ENCODE results near the gene UMODL1.
A peak's percentile ranks its signal among the peaks of the same experiment; 100 is the strongest.

Gene UMODL1

DNA sequence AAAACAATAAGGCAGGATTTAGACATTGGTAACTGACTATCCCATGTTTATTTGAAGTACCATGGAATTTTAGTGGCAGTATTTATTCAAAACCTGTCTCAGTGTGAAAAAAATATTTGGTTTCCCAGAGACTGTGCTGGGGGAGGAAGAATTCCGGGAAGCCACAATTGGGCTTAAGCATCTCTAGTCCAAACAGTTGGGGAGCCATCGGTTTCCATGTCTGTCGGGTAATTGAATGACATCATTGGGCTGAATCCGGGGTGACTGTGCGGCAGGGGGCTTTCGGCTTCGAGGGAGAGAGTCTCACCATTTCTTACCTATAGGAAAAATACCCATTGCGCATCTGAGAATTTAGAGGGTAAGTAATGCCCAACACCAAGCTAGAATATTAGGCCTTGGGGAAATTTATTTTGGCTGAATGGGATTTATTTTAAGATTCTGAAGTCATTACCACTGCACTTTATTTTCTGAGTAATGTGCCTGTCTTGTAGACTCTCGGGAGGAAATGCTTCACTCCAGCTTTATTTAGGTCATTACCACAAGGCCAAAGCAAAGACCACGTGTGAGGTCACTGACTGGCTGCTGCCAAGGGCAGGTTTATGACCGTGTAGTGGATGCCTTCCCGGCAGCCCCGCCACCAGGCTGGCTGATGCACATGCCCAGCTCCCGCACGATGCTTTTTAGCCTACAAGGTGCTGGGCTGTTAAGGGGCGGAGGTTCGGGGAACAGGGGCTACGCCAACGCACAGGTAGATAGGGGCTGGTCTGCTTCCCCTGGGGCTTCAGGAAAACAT, 23.1 kb upstream of the UMODL1 start:
- peaks cover 3% of the 10 kb centered on the region for H3K4me1 Mint-ChIP-seq
- H3K27ac Mint-ChIP-seq = no peak overlapping the region
- no peaks in the 10 kb centered on the region for H3K9me3 Mint-ChIP-seq
- no peak overlapping the region for H3K4me3 Mint-ChIP-seq
- no peaks in the 10 kb centered on the region for H3K27me3 Mint-ChIP-seq
- no peaks in the 10 kb centered on the region for H3K36me3 Mint-ChIP-seq

- peaks cover 3% of the 10 kb centered on the region for H3K4me1 Mint-ChIP-seq
- H3K27ac Mint-ChIP-seq = no peak overlapping the region
- H3K9me3 Mint-ChIP-seq = no peaks in the 10 kb centered on the region
- H3K4me3 Mint-ChIP-seq = no peak overlapping the region
- no peaks in the 10 kb centered on the region for H3K27me3 Mint-ChIP-seq
- H3K36me3 Mint-ChIP-seq = no peaks in the 10 kb centered on the region
Measured at GRCh38 chr21:42048870-42049577, 22.1 kb upstream of the UMODL1 start.

- Mint-ChIP-seq H3K27ac (no peak overlapping the region), H3K27me3 (no peaks in the 10 kb centered on the region), H3K4me1 (peaks cover 3% of the 10 kb centered on the region), H3K9me3 (no peaks in the 10 kb centered on the region), H3K4me3 (no peak overlapping the region), H3K36me3 (no peaks in the 10 kb centered on the region)
Measured at GRCh38 chr21:42049578-42050430, 21.3 kb upstream of the UMODL1 start.

DNA sequence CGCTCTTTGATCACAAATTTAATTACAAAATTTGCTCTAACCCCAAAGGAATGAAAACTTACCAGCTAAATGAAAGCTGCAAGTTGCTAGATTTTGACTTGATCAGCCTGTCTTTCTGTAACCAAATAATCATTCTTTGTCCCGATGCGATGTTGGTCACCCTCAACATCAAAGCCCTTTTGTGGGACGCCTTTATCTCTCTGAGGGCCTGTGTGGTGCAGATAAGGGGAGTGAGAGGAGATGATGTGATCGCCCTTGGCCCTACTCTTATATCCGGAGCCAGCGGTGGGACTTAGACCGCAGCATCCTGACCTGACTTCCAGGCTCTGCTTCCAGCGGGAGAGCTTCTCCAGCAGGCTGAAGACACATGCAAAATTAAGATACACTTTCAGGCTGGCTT, 19.3 kb upstream of the UMODL1 start:
- no peaks in the 10 kb centered on the region for H3K27me3 Mint-ChIP-seq
- no peaks in the 10 kb centered on the region for H3K36me3 Mint-ChIP-seq
- no peak overlapping the region for H3K27ac Mint-ChIP-seq
- no peak overlapping the region for H3K4me3 Mint-ChIP-seq
- H3K4me1 Mint-ChIP-seq = peaks cover 6% of the 10 kb centered on the region
- no peaks in the 10 kb centered on the region for H3K9me3 Mint-ChIP-seq

- Mint-ChIP-seq H3K27ac (no peak overlapping the region), H3K27me3 (no peaks in the 10 kb centered on the region), H3K4me3 (no peak overlapping the region), H3K36me3 (no peaks in the 10 kb centered on the region), H3K4me1 (peaks cover 11% of the 10 kb centered on the region), H3K9me3 (no peaks in the 10 kb centered on the region)
Measured at GRCh38 chr21:42055425-42055824, 15.7 kb upstream of the UMODL1 start.

DNA sequence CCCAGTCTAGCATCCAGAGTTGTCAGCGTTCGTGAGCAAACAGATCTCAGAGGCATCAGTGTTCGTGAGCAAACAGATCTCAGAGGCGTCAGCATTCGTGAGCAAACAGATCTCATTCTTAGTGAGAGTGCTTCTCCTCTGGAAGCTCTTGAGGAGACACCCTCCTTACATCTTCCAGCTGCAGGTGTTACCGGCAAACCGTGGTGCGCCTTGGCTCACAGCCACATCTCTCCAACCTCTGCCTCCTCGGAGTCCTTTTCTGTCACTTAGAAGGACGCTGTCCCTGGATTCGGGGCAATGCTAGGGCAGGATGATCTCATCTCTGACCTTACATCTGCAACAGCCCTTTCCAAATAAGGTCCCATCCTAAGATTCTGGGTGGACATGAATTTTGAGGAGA, 14.6 kb upstream of the UMODL1 start:
- Mint-ChIP-seq H3K36me3 (no peaks in the 10 kb centered on the region), H3K4me1 (peaks cover 21% of the 10 kb centered on the region), H3K27me3 (no peaks in the 10 kb centered on the region), H3K4me3 (no peak overlapping the region), H3K9me3 (no peaks in the 10 kb centered on the region), H3K27ac (no peak overlapping the region)

DNA sequence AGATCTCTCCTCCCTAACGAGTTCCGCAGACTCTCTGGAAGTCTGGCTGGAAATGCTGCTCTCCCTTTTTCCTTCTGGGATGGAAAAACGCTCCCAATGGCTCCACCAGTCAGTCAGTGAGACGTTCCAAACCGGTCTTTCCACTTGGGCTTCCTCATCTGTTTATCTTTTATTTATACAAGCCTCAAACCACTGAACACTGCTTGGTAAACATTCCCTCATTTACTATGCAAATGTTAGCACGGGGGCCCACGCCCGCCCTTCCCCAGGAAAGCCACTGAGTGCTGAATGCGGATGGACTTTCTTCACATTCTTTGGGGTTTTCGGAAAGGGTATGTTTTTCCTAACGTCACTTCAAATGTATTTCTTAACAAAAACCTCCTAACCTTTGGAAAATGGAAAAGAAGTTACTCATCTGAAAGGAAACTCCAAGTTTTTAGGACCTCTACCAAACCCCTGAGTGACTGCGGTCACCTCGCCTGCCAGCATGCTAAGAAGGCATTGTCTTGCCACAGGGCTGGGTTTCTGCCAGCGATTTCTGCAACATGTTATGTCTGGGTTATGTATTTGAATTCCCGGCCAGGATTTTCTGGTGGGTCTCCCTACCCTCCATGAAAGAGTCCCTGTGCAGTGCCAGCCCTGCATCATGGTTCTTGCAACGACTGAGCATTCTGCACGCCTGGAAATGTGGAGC, 14.0 kb upstream of the UMODL1 start:
- H3K27ac Mint-ChIP-seq = no peak overlapping the region
- no peak overlapping the region for H3K4me3 Mint-ChIP-seq

GRCh38 chr21:42057851-42058437, 13.2 kb upstream of the UMODL1 start:
- no peak overlapping the region for H3K4me3 Mint-ChIP-seq
- H3K27ac Mint-ChIP-seq = no peak overlapping the region
- no peaks in the 10 kb centered on the region for H3K9me3 Mint-ChIP-seq
- H3K4me1 Mint-ChIP-seq = peaks cover 33% of the 10 kb centered on the region
- no peaks in the 10 kb centered on the region for H3K27me3 Mint-ChIP-seq
- no peaks in the 10 kb centered on the region for H3K36me3 Mint-ChIP-seq

More for the DNA sequence above, 14.0 kb upstream of the UMODL1 start:
- H3K36me3 Mint-ChIP-seq = no peaks in the 10 kb centered on the region
- H3K9me3 Mint-ChIP-seq = no peaks in the 10 kb centered on the region
- H3K4me1 Mint-ChIP-seq = peaks cover 25% of the 10 kb centered on the region
- H3K27me3 Mint-ChIP-seq = no peaks in the 10 kb centered on the region

- peaks cover 40% of the 10 kb centered on the region for H3K4me1 Mint-ChIP-seq
- H3K36me3 Mint-ChIP-seq = no peaks in the 10 kb centered on the region
- H3K27me3 Mint-ChIP-seq = no peaks in the 10 kb centered on the region
- no peaks in the 10 kb centered on the region for H3K9me3 Mint-ChIP-seq
- no peak overlapping the region for H3K4me3 Mint-ChIP-seq
- peak overlapping the region; percentile 4 for H3K27ac Mint-ChIP-seq
Measured at GRCh38 chr21:42058631-42059111, 12.4 kb upstream of the UMODL1 start.

DNA sequence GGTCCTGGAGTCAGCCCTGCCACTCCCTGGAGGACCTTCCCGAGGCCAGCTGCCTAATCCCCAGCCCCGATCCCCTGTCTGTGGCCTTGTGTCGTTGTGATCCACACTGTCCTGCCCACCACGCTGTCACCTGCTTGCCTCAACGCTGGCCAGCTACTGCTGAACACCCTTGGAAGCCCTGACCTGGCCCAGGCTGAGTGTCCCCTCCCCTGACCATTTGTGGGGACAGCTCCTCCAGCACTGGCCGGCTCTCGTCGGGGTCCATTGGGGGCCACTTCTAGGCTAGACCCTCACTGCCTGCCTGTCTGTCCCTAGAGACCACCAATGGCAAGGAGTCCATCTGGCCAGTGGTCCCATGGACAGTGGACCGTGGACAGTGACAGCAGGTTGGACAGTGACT, 12.0 kb upstream of the UMODL1 start:
- no peak overlapping the region for H3K4me3 Mint-ChIP-seq
- no peaks in the 10 kb centered on the region for H3K36me3 Mint-ChIP-seq
- H3K27ac Mint-ChIP-seq = no peak overlapping the region
- H3K9me3 Mint-ChIP-seq = no peaks in the 10 kb centered on the region
- H3K27me3 Mint-ChIP-seq = no peaks in the 10 kb centered on the region
- H3K4me1 Mint-ChIP-seq = peaks cover 45% of the 10 kb centered on the region

GRCh38 chr21:42059721-42060120, 11.4 kb upstream of the UMODL1 start:
- Mint-ChIP-seq H3K4me3 (no peak overlapping the region), H3K9me3 (no peaks in the 10 kb centered on the region), H3K4me1 (peaks cover 50% of the 10 kb centered on the region), H3K36me3 (no peaks in the 10 kb centered on the region), H3K27ac (peak overlapping the region; percentile 60), H3K27me3 (no peaks in the 10 kb centered on the region)

DNA sequence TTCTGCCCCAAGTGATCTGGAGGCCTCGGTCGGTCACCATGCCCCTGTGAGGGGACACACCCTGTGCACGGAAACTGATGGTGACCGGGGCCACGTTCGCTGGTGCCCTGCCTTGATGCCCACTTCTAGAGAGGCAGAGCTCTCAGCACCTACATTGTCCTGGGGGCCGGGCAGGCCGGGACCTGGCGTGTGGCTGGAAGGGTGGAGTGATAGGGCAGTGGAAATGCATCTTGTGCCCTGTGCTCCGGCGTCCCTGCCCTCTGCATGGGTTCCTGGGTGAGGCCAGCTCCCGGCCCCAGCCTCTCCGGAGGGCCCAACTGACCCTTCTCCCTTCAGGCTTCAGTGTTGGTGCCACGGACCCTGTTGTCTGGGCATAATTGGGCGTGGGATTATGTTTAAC, 11.0 kb upstream of the UMODL1 start:
- Mint-ChIP-seq H3K27ac (peak overlapping the region; percentile 60), H3K4me1 (peaks cover 55% of the 10 kb centered on the region), H3K9me3 (no peaks in the 10 kb centered on the region), H3K36me3 (no peaks in the 10 kb centered on the region), H3K4me3 (no peak overlapping the region), H3K27me3 (no peaks in the 10 kb centered on the region)

- H3K27me3 Mint-ChIP-seq = no peaks in the 10 kb centered on the region
- H3K9me3 Mint-ChIP-seq = no peaks in the 10 kb centered on the region
- no peaks in the 10 kb centered on the region for H3K36me3 Mint-ChIP-seq
- H3K4me1 Mint-ChIP-seq = peaks cover 65% of the 10 kb centered on the region
- peak overlapping the region; percentile 88 for H3K4me3 Mint-ChIP-seq
- H3K27ac Mint-ChIP-seq = peak overlapping the region; percentile 41
Measured at GRCh38 chr21:42061195-42061985, 9.7 kb upstream of the UMODL1 start.

DNA sequence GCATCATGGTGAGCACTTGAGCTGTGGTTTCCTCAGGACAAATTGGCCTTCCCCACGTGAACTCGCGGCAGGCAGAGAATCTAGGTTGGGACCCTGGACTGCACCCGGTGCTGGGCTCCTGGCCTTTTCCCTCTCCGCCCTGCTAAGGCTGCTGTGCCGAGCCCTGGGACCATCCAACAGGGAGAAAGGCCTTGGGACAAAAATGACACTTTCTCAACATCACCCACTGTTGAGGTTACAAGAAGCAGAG, 9.2 kb upstream of the UMODL1 start:
- no peaks in the 10 kb centered on the region for H3K36me3 Mint-ChIP-seq
- no peaks in the 10 kb centered on the region for H3K27me3 Mint-ChIP-seq
- H3K9me3 Mint-ChIP-seq = no peaks in the 10 kb centered on the region
- H3K4me1 Mint-ChIP-seq = peaks cover 65% of the 10 kb centered on the region
- peak overlapping the region; percentile 88 for H3K4me3 Mint-ChIP-seq
- peak overlapping the region; percentile 8 for H3K27ac Mint-ChIP-seq

Data from activated naive CD4-positive, alpha-beta T cell treated with anti-CD3 and anti-CD28 coated beads, Interleukin-2, amount 50 U/mL, for 24 hours (primary cell).